OCI-LY7 (cell line): ENCODE data around the gene CARMIL1. TPM values are rescaled to one million over a fixed set of nuclear protein-coding genes. Genes with fewer than 3 reads are reported as not detected.
A peak's percentile ranks its signal among the peaks of the same experiment; 100 is the strongest.

Experiments used
- BruUV-seq: library from RNA; stranded (reverse); fragments of 400-500 nt; replicated peaks from 2 replicates; lab custom pipeline; 2021; lab: Mats Ljungman, UMichigan
- CTCF ChIA-PET: fragments of 300-600 bp; sonication (Branson Sonifier 250); formaldehyde crosslinking; loops from one replicate; lab custom pipeline; 2022; ENCODE audit warnings: antibody characterized with exemption; ENCODE audit not compliant: unreplicated experiment; lab: Charles Lee
- POLR2A ChIA-PET: fragments of 300-600 bp; sonication (Branson Sonifier 250); formaldehyde crosslinking; loops from one replicate; lab custom pipeline; 2022; ENCODE audit warnings: antibody characterized with exemption; lab: Charles Lee
- DNase-seq: peaks from one replicate; pipeline ENCODE4 v3.0.0-alpha.2; 2015; ENCODE audit warnings: low spot score
- H2AFZ ChIP-seq: fragments of 200-600 bp; sonication (generic), shearing (Covaris generic); 2 replicates; pipeline ENCODE4 v1.6.1; 2014; ENCODE audit warnings: mild to moderate bottlenecking, antibody characterized with exemption, low read length, moderate library complexity
- H3K27ac ChIP-seq: fragments of 200-600 bp; sonication (generic); 2 replicates; pipeline ENCODE4 v1.5.1; 2014; ENCODE audit warnings: mixed run types, low read depth, mild to moderate bottlenecking, moderate library complexity, low read length, inconsistent platforms; ENCODE audit not compliant: poor library complexity, severe bottlenecking
- H3K36me3 ChIP-seq: fragments of 200-600 bp; sonication (generic); 2 replicates; pipeline ENCODE4 v1.6.1; 2014; ENCODE audit warnings: mild to moderate bottlenecking, antibody characterized with exemption, low read length, moderate library complexity, mixed read lengths; ENCODE audit not compliant: insufficient read depth
- H3K4me1 ChIP-seq: fragments of 200-600 bp; sonication (generic); 2 replicates; pipeline ENCODE4 v1.5.1; 2014; ENCODE audit warnings: mild to moderate bottlenecking, low read length; ENCODE audit not compliant: insufficient read depth, poor library complexity, severe bottlenecking
- H3K4me2 ChIP-seq: fragments of 200-600 bp; sonication (generic); 2 replicates; pipeline ENCODE4 v1.6.1; 2014; ENCODE audit warnings: mild to moderate bottlenecking, low read length
- H3K4me3 ChIP-seq: fragments of 200-600 bp; sonication (generic); 2 replicates; pipeline ENCODE4 v1.5.1; 2014; ENCODE audit warnings: mild to moderate bottlenecking, low read depth, low read length; ENCODE audit not compliant: poor library complexity, severe bottlenecking
- H3K79me2 ChIP-seq: fragments of 200-600 bp; sonication (generic); 2 replicates; pipeline ENCODE4 v1.6.1; 2016; ENCODE audit warnings: low read depth, mild to moderate bottlenecking, low read length, moderate library complexity, mixed read lengths; ENCODE audit not compliant: insufficient read depth
- H3K9me2 ChIP-seq: fragments of 200-600 bp; sonication (generic); 2 replicates; pipeline ENCODE4 v1.6.1; 2016; ENCODE audit warnings: mild to moderate bottlenecking, low read length, mixed read lengths; ENCODE audit not compliant: insufficient read depth
- H3K9me3 ChIP-seq: fragments of 200-600 bp; sonication (generic); 2 replicates; pipeline ENCODE4 v1.6.1; 2014; ENCODE audit warnings: mild to moderate bottlenecking, mixed run types, low read length, mixed read lengths
- H4K20me1 ChIP-seq: fragments of 200-600 bp; sonication (generic); 2 replicates; pipeline ENCODE4 v1.6.1; 2014; ENCODE audit warnings: mild to moderate bottlenecking, antibody characterized with exemption, low read length, moderate library complexity, mixed read lengths; ENCODE audit not compliant: insufficient read depth
- EZH2phosphoT487 ChIP-seq: fragments of 200-600 bp; sonication (generic); IDR thresholded peaks from 2 replicates; pipeline ENCODE4 v1.6.1; 2018; ENCODE audit warnings: low read depth, borderline replicate concordance, mild to moderate bottlenecking, mixed run types, antibody characterized with exemption, low read length, moderate library complexity, mixed read lengths
- intact Hi-C: fragments of 100-400 bp; cut with micrococcal nuclease; formaldehyde crosslinking; loops from one replicate; pipeline ENCODE4 v1.10.0; 2022; ENCODE audit not compliant: unreplicated experiment
- total RNA-seq, 2 experiments: library from RNA; depleted of rRNA in 1 of 2; stranded (reverse); fragments of >200 nt in 1 of 2; shearing (Covaris generic) in 1 of 2; gene quantifications; 2 replicates each; pipeline ENCODE4 v1.2.3, GENCODE V29; 2014 to 2022
- TF ChIP-seq, protein P1 (sequence below): fragments of 200-600 bp; sonication (generic); conservative IDR thresholded peaks from 2 replicates; pipeline ENCODE4 v1.5.1; 2014; ENCODE audit warnings: mild to moderate bottlenecking, antibody characterized with exemption, low read length, moderate library complexity, mixed read lengths

The CARMIL1 gene
- total RNA-seq, 2 experiments from 2014 or later = 25.5 to 40.1 TPM

DNA sequence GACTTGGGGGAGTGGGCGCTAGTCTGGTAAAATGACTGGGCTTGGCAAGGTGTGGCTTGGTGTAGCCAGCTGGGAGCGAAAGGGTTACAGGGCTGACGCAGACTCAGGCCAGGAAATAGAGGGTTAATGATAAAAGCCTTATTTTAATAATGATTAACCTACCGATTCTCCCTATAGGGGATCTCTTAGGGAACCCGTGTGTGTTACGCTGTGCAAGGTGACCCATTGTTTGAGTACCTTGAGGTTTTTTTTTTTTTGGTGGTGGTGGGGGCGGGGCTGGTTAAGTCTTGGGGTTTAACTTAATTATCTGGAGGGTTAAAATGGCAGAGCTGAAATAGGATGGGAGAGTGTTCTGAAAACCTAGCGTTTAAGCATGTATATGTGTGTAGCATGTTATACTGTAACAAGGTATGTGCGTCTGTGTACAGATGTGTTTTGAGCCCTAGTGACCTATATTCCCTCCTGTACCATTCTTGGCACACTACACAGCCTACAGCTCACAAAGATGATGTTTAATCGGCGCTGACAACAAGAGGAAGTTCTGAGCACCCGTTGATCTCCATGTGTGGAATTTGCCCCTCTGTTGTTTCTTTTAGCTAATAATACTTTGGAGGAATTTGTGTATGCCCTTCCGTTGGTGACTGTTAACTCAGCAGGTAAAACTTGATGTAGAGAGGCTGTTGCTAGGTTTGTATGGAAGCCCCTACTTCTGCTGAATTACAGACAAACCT lies 1.3 kb downstream of the CARMIL1 start:
- DNase-seq = peak; percentile 39
- H3K36me3 ChIP-seq = peaks cover 31% of the 10 kb centered on the region
- H3K9me3 ChIP-seq = no peaks in the 10 kb centered on the region
- H3K27ac ChIP-seq = peak overlapping the region; percentile 47
- peaks cover 4% of the 10 kb centered on the region; the same call in 1 of the 2 replicates for H4K20me1 ChIP-seq
- intact Hi-C loops = no loop called here
- peak overlapping the region; percentile 98; the same call in 1 of the 2 replicates for H2AFZ ChIP-seq
- CTCF ChIA-PET = interaction anchor here (0.6 to 1.0 kb wide), 2 partner anchors 15 to 99 kb away, joined by 3 read pairs; no protein-coding TSS in a partner anchor
- POLR2A ChIA-PET = interaction anchor here (0.7 to 4.1 kb wide), 9 partner anchors 17 to 210 kb away, joined by 3 to 25 read pairs (median 5); no protein-coding TSS in a partner anchor
- H3K9me2 ChIP-seq = no peaks in the 10 kb centered on the region
- peaks cover 60% of the 10 kb centered on the region for H3K79me2 ChIP-seq
- no peak for TF ChIP-seq EZH2phosphoT487
- TF ChIP-seq, protein P1, sequence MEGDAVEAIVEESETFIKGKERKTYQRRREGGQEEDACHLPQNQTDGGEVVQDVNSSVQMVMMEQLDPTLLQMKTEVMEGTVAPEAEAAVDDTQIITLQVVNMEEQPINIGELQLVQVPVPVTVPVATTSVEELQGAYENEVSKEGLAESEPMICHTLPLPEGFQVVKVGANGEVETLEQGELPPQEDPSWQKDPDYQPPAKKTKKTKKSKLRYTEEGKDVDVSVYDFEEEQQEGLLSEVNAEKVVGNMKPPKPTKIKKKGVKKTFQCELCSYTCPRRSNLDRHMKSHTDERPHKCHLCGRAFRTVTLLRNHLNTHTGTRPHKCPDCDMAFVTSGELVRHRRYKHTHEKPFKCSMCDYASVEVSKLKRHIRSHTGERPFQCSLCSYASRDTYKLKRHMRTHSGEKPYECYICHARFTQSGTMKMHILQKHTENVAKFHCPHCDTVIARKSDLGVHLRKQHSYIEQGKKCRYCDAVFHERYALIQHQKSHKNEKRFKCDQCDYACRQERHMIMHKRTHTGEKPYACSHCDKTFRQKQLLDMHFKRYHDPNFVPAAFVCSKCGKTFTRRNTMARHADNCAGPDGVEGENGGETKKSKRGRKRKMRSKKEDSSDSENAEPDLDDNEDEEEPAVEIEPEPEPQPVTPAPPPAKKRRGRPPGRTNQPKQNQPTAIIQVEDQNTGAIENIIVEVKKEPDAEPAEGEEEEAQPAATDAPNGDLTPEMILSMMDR = no peak
- H3K4me1 ChIP-seq = peaks cover 56% of the 10 kb centered on the region
- H3K4me2 ChIP-seq = peak overlapping the region; percentile 86
- BruUV-seq = no TSS peak
- H3K4me3 ChIP-seq = peak overlapping the region; percentile 99

DNA sequence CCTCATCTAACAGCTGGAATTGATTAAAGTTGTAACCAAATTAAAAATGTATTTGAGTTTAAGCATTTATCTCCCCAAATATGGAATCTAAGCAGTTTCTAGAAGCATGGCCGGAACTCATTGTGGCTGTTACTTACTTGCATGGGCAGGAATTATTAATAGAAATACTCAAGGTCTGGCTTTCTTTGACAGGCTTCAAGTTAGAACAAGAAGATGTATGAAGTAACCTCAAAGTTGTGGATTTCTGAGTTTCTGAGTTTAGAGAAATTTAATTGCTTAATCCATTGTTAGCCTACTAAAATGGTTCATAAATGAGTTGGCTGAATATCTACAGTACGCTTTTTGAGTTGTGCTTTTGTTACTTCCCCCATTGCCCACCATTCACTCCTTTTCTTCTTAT lies 7.7 kb downstream of the CARMIL1 start:
- no peak overlapping the region for H2AFZ ChIP-seq
- POLR2A ChIA-PET = interaction anchor here (0.5 to 1.8 kb wide), 5 partner anchors 9 to 79 kb away, joined by 3 to 8 read pairs (median 3); no protein-coding TSS in a partner anchor
- H3K9me3 ChIP-seq = peaks cover 4% of the 10 kb centered on the region; the same call in 1 of the 2 replicates
- no peak overlapping the region for H3K27ac ChIP-seq
- DNase-seq = no peak
- CTCF ChIA-PET = no interaction called here
- TF ChIP-seq, protein P1 = no peak
- TF ChIP-seq EZH2phosphoT487 = no peak
- no TSS peak for BruUV-seq
- intact Hi-C loops = no loop called here
- H3K4me1 ChIP-seq = peaks cover 10% of the 10 kb centered on the region
- no peak overlapping the region for H3K4me2 ChIP-seq
- H4K20me1 ChIP-seq = peaks cover 19% of the 10 kb centered on the region; the same call in 1 of the 2 replicates
- H3K4me3 ChIP-seq = no peak overlapping the region
- peaks cover 65% of the 10 kb centered on the region for H3K36me3 ChIP-seq
- peaks cover 95% of the 10 kb centered on the region for H3K79me2 ChIP-seq
- H3K9me2 ChIP-seq = no peaks in the 10 kb centered on the region

DNA sequence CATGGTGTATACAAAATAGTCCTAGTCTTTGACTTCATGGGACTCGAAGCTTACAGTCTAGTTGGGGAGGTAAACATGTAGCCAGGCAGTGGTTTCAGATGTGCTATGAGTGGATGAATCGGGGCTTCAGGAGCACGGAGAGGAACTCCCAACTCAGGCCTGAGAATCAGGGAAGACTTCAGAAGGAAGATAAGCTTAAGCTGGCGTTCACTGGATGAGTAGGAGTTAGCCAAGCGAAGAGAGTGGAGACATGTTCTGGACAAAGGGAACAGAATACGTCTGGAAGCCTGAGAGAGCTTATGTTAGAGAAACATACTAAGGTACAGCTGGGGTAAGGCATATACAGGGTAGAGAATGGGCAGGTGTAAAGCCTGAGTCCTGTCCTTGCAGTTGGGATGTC lies 8.8 kb downstream of the CARMIL1 start:
- BruUV-seq = no TSS peak
- Histone ChIP-seq H3K4me3 (no peak overlapping the region), H3K9me2 (no peaks in the 10 kb centered on the region), H3K9me3 (peaks cover 4% of the 10 kb centered on the region; the same call in 1 of the 2 replicates), H4K20me1 (peaks cover 18% of the 10 kb centered on the region; the same call in 1 of the 2 replicates), H3K79me2 (peaks cover 96% of the 10 kb centered on the region), H3K4me1 (peaks cover 4% of the 10 kb centered on the region), H3K36me3 (peaks cover 56% of the 10 kb centered on the region), H3K27ac (no peak overlapping the region), H2AFZ (no peak overlapping the region), H3K4me2 (no peak overlapping the region)
- ChIA-PET CTCF (interaction anchor here (1.0 kb wide), 1 partner anchor 9 kb away, joined by 3 read pairs; no protein-coding TSS in a partner anchor), POLR2A (interaction anchor here (0.5 to 1.8 kb wide), 5 partner anchors 8 to 321 kb away, joined by 4 to 8 read pairs (median 5); no protein-coding TSS in a partner anchor)
- no peak for TF ChIP-seq EZH2phosphoT487
- TF ChIP-seq, protein P1 = no peak
- intact Hi-C loops = no loop called here
- no peak for DNase-seq
